Measurements from ENCODE around the gene GPC4. TPM values are rescaled to one million over a fixed set of nuclear protein-coding genes. Genes with fewer than 3 reads are reported as not detected.

Gene GPC4
- total RNA-seq, 2 donors from 2014 or later = 8.0 to 15.2 TPM

- H3K27me3 ChIP-seq (replicated peaks; ENCODE audit: insufficient read depth) = no peaks in the 10 kb centered on the region
- H3K9me3 ChIP-seq = no peaks in the 10 kb centered on the region
- H3K36me3 ChIP-seq = no peaks in the 10 kb centered on the region
- H3K4me3 ChIP-seq = no peak overlapping the region
- 46% methylated on average over 3 of the region's 3 CpGs for WGBS
- no peak overlapping the region for H3K27ac ChIP-seq
- intact Hi-C loops (cut with DNase I) = loop anchor here (5.0 to 10.0 kb wide), 2 partner anchors 73 to 84 kb away; no protein-coding TSS in a partner anchor
- DNase-seq (ENCODE audit: low spot score) = no peak
- H3K4me1 ChIP-seq (replicated peaks) = no peaks in the 10 kb centered on the region
- TF ChIP-seq POLR2A (IDR thresholded peaks at IDR 0.05) (no peak), POLR2AphosphoS5 (IDR thresholded peaks at IDR 0.05) (no peak), CTCF (IDR thresholded peaks at IDR 0.05) (no peak)
Measured at GRCh38 chrX:133410550-133410949, 4.7 kb downstream of the GPC4 start.

- H3K9me3 ChIP-seq = no peaks in the 10 kb centered on the region
- no peaks in the 10 kb centered on the region for H3K36me3 ChIP-seq
- no peak overlapping the region for H3K27ac ChIP-seq
- intact Hi-C loops (cut with DNase I) = no loop called here
- H3K27me3 ChIP-seq (replicated peaks; ENCODE audit: insufficient read depth) = no peaks in the 10 kb centered on the region
- no peak for DNase-seq (ENCODE audit: low spot score)
- no peak overlapping the region for H3K4me3 ChIP-seq
- 97% methylated on average over 4 of the region's 4 CpGs for WGBS
- no peaks in the 10 kb centered on the region for H3K4me1 ChIP-seq (replicated peaks)
- TF ChIP-seq CTCF (IDR thresholded peaks at IDR 0.05) = no peak
- no peak for TF ChIP-seq POLR2AphosphoS5 (IDR thresholded peaks at IDR 0.05)
- no peak for TF ChIP-seq POLR2A (IDR thresholded peaks at IDR 0.05)
Measured at GRCh38 chrX:133405498-133406185, 9.6 kb downstream of the GPC4 start.

GRCh38 chrX:133403984-133404383 lies 11.3 kb downstream of the GPC4 start:
- no peak for TF ChIP-seq CTCF (IDR thresholded peaks at IDR 0.05)
- no peak for TF ChIP-seq POLR2A (IDR thresholded peaks at IDR 0.05)
- TF ChIP-seq POLR2AphosphoS5 (IDR thresholded peaks at IDR 0.05) = no peak
- no peaks in the 10 kb centered on the region for H3K4me1 ChIP-seq (replicated peaks)
- H3K27me3 ChIP-seq (replicated peaks; ENCODE audit: insufficient read depth) = no peaks in the 10 kb centered on the region
- H3K9me3 ChIP-seq = no peaks in the 10 kb centered on the region
- no peak overlapping the region for H3K4me3 ChIP-seq
- H3K36me3 ChIP-seq = no peaks in the 10 kb centered on the region
- no peak overlapping the region for H3K27ac ChIP-seq
- WGBS = 94% methylated on average over 4 of the region's 4 CpGs
- intact Hi-C loops (cut with DNase I) = no loop called here
- DNase-seq (ENCODE audit: low spot score) = no peak

- 52% methylated on average over 10 of the region's 10 CpGs for WGBS
- H3K4me1 ChIP-seq (replicated peaks) = no peaks in the 10 kb centered on the region
- DNase-seq (ENCODE audit: low spot score) = no peak
- intact Hi-C loops (cut with DNase I) = no loop called here
- H3K9me3 ChIP-seq = no peaks in the 10 kb centered on the region
- no peak overlapping the region for H3K27ac ChIP-seq
- H3K27me3 ChIP-seq (replicated peaks; ENCODE audit: insufficient read depth) = no peaks in the 10 kb centered on the region
- H3K36me3 ChIP-seq = no peaks in the 10 kb centered on the region
- H3K4me3 ChIP-seq = no peak overlapping the region
- no peak for TF ChIP-seq CTCF (IDR thresholded peaks at IDR 0.05)
- no peak for TF ChIP-seq POLR2AphosphoS5 (IDR thresholded peaks at IDR 0.05)
- TF ChIP-seq POLR2A (IDR thresholded peaks at IDR 0.05) = no peak
Measured at GRCh38 chrX:133402830-133403625, 12.3 kb downstream of the GPC4 start.

All from prostate gland (tissue), 2 donors.